ENCODE measurements around the gene RNF149.
"Not testable (repeated sequence)": the region's sequence is repeated elsewhere in the genome, so short reads cannot be mapped to it uniquely, and the experiment has no call there.

Gene RNF149

DNA sequence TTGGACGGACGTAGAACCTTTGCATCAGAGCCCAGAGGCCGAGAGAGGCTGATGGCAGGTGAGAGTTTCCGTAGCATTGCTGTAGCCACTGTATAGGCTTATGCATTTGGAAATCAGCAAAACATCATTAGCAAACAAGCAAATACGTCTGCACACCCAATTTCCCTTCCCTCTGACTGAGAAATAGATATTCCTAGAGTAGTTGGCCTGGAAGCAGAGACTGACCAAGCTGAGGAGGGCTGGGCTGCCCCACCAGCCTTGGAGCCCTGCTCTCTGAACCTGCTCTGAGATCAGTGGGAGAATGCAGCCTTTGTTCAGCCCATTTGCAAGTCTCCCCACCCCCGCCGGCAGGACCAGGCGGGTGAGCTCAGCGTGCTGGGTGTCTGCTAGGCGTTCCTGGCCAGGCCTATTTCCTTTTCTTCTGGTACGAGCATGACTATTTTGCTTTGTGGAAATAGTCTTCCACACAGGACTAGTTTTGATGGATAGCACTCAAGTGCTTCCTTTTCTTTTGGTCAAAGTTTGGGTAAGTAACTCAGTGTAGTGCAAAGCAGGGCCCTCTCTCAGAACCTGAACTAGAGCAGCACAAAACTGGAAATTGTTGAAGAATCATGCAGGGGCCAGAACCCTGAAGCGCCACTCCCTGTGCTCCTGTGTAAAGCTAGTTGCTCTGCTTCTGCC is 21.9 kb upstream of the RNF149 start:
- DNase-seq: no peak

DNA sequence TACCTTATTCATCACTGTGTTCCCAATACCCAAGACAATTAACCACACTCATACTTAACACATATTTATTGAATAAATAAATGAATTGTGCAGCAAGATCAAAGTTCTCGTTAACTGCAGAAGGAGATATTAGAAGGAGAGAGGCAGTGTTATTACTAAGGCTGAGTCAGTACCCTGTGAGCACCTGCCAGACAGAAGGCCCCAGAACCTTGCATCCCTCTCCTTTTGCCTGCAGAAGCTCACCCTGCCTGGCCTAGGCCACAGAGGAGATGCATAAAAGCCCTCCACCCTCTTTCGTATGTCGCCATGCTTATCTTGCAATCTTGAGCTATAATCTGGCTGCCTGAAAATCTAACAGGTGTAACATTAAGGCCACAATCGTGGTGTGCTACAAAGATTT is 20.5 kb upstream of the RNF149 start:
- DNase-seq: no peak

DNA sequence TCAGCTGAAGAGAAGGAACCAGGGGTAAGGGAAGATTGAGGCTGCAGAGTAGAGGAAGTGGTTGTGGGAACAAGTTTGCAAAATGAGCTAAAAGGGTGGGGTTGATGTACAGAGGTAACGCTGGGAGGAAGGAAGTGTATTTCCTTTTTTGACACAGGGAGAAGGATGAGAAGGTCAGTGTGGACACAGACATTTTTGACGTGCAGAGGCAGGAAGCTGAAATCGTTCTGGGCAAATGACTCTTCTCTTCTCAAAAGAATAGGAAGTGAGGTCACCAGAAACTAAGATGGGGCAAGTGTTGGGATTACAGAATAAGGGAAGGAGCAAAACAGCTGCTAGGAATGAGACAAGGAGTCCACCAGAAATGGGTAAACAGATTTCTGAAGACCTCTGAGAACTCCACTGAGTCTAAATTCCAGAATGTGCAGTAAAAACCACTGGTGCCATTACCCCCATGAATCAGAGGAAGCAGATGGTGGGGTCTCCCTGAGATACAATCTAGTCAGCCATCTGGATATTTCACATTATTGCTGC is 20.0 kb upstream of the RNF149 start:
- no peak for DNase-seq

DNA sequence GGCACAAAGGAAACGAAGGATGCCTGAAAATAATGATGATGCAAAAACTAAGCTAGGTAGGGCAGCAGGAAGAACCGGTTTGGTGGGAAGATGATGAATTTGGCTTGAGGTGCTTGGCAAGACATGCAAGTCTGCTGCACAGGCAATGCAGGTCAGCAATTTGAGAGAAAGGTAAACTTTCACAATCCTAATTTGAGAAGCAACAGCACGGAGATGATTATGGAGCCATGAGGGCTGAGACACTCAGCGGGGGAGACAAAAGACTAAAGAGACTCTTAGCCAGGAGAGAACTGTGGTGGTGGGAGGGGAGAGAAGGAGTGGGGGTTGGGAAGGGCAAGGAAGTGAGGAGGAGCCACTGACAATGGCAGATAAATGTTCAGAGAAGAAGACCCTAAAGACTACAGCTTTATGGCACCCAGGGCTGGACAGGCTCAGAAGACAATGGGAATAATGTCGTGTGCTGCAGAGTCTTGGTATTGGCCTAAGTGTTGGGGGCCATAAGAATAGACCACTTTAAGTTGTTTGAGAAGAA is 19.4 kb upstream of the RNF149 start:
- DNase-seq: no peak

DNA sequence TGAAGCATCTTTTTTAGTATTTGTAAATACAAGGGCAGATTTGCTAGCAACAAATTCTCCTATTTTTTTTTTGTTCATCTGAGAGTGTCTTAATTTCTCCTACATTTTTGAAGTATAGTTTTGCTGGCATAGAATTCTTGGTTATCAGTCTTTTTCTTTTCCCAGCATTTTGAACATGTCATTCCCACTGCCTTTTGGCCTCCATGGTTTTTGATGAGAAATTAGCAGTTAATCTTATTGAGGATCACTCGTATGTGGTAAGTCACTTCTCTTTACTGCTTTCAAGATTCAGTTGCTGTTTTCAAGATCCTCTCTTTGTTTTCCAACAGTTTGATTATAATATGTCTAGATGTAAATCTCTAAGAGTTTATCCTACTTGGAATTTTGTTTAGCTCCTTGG is 16.9 kb upstream of the RNF149 start:
- no peak for DNase-seq

DNA sequence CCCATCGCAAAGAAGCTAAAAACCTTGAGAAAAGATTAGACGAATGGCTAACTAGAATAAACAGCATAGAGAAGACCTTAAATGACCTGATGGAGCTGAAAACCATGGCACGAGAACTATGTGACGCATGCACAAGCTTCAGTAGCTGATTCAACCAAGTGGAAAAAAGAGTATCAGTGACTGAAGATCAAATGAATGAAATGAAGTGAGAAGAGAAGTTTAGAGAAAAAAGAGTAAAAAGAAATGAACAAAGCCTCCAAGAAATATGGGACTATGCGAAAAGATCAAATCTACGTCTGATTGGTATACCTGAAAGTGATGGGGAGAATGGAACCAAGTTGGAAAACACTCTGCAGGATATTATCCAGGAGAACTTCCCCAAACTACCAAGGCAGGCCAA is 8.1 kb upstream of the RNF149 start:
- not testable (repeated sequence) for DNase-seq

DNA sequence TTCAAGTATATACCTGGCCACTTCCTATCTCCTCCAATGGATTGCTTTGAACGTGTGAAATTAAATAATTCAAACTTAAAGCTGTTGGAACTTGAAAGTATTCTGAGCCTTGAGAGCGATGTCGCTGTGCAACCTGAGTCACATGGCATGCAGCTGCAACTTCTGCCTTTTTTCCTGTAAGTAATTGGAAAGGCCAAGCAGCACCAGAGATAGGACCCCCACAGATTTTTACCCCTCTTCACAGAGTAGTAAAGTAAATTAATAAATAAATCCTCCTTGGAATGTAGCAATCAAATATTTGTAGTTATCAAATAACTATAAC is 3.2 kb upstream of the RNF149 start:
- DNase-seq: no peak

DNA sequence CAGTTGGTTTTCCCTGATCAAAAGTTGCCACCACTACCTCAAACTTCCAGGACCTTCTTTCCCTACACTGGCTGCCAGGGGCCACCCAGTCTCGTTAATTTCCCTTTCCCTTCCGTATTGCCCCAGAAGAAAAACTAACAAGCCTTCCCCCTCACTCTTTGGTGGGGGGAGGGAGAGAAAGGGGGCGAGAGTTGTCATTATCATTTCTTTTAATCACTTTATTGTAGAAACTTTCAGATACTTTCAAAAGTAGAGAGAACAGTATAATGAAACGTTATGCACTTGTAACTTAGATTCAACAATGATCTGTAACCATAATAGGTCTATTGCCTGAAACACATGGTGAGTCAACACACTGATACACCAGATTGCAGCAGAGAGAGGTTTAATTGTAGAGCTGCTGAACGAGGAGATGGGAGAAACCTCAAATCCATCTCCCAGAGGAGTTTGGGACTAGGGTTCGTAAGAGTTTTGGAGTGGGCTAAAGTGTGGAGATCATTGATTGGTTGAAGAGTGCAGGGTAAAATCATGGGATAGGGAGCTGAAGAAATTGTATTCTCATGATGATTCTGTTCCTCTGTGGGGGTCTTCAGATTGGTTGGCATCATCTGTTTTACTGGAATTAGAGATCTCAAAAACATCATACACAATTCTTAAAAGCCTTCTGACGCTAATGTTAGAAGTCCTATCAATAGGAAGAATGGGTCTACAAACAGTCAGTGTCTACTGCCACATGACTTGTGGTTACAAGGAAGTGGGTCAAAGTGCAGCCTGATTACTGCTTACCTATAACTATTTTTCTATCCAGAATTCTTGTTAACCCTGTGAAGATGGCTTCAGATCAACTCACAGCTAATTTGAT is 2.6 kb upstream of the RNF149 start:
- DNase-seq: no peak

DNA sequence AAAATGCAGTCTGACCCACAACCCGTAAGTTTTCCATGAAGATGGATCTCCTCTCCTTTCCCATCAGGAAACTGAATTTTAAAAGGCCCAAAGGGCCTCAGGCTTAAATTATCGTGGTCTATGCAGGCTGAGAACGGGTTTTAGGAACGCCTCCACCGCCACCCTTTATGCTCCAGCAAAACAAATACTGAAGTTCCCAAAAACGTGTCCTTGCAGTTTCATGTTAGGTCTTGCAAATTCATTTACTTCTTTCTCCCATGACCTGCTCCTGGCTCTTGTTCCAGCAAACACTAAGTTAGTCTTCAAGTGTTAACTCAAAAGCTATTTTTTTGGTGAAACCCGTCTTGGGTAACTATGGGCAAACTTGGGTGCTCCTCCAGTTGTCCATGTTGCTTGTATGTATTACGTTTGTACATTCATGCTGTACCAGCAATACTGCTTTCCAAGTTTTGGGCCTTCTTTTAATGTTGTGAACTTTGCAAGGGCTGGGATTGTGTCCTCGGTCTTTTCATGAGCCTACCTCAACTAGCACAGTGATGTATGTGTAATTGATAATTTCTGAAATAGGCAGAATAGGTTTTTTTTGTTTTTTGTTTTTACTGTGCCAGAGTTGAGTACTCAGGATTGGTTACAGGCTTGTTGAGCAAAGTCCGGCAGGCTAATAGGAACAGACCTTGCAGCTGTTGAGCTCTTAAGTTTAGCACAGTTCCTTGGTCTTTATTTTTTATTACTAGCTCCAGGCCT is 1.8 kb upstream of the RNF149 start:
- no peak for DNase-seq

DNA sequence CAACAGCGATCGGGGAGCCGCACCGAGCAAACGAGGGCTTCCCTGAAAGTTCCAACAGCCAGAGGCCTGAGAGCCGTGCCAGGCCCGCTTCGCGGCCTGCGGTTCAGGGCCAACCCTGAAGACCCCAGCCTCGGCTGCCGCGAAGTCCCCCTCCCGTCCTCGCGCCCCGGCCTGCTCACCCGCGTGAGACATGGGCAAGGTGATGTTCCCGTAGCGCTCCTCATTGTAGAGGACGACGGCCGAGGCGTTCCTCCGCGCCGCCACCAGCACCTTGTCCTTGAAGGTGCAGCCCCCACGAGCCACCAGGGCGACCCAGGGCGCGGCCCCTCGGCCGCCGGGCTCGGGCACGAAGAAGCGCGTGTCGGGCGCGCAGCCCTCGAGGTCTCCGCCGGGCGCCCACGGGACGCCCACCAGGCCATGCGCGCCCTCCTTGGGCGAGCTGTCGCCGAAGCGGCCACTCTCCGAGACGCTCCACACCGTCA is 510 bp downstream of the RNF149 start:
- DNase-seq: no peak

DNA sequence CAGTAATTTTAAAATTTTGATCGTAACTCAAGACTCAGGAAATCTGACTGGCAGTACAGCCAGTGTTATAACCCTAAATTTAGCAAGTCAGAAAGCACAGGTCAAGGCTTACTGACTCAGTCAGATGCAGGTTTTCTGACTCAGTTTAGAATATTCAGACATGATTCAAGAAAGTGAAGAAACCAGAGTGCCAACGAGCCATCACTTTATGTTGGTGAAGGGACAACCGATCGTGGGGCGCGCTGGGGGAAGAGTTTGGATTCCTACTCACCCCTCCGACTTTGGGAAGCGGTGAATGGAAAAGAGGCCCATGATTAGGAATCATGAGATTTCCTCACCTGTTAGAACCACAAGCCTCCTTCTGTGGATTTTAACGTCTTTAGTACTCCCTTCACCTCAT is 998 bp downstream of the RNF149 start:
- no peak for DNase-seq

DNA sequence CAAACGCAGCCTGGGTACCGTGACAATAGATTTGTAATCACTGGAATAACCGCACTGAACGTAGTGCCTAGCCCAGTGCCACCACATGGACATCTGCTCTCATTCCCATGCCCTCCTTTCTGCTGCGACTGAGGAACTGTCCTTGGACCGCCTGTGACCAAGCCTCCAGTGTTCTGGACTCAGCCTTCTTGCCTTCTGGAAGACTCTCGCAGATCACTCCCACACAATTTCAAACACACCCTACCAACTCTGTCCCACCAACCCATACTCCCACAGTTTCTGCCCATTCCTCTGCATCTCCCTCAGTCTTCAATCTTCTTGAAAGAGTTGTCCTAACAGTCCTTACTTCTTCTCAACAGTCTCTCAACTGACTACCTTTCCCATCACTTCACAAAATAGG is 2.1 kb downstream of the RNF149 start:
- DNase-seq: no peak

DNA sequence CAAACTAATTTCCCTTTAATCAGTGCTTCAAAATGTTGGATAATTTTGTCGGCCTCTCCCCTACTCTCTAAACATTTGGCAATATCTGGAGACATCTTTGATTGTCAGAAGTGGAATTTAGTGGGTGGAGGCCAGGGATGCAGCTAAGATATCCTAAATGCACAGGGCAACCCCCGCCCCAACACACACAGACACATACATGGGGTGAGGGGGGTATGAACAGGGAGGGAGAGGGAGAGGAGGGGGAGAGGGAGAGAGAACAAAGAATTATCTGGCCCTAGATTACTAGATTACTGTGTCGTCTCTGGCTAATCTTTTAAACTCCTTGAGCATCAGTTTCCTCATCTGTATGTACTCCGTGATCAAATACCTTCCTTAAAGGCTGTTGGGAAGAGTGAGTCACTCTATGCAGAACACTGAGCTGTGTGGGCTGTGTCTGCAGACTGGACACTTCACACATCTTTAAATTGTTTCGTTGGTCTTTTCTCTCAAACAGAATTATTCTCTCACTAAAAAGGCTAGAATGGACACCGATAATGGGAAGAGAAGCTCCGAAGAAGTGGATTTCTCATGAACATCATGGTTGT is 2.9 kb downstream of the RNF149 start:
- no peak for DNase-seq

DNA sequence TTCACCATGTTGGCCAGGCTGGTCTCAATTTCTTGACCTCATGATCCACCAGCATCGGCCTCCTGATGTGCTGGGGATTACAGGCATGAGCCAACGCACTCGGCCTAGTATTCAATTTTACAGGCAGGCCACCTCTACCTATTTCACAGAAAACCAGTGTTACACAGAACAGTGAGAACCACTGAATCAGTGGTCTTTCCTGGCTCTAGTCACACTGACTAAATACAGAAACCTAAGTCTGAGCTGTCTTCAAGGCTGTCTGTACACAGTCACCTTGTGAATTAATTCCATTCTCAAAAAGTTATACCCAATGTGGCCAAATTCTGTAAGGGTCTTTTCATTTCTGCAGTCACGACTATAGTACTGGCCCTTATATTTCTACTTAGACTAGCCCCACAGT is 3.5 kb downstream of the RNF149 start:
- DNase-seq: no peak

DNA sequence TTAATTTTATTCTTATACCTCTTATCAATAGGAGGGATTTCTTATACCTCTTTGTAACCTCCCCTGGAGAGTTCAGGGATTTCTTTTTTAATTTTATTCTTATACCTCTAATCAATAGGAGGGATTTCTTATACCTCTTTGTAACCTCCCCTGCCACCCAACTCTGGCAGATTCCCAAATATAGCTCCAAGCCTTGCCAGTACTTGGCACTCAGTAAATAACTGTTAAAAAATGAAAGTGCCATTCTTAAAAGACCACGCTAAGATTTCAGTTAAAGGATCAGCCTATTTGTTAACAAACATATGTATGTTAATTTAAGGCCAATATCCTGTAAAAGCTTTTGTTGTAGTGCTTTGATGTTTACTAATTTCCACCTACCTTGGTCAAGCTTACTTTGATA is 4.8 kb downstream of the RNF149 start:
- no peak for DNase-seq

DNA sequence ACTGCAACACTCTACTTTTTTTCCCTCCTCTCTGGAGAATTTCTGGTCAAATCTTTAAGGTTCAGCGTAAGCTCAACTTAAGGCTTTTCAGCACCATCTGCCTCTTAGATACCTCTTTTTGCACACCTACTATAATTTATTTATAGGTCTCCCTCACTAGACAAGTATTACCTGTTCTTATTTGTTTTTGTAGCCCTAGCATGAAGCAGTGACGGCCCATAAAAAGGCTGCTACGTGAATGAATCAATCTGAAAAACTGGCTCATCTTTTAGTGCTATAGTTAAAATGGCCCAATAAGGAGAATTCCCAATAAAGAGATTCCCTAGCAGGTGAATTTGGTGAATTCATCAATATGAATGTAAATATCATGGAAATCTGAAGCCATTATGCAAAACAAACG is 6.5 kb downstream of the RNF149 start:
- DNase-seq: no peak

DNA sequence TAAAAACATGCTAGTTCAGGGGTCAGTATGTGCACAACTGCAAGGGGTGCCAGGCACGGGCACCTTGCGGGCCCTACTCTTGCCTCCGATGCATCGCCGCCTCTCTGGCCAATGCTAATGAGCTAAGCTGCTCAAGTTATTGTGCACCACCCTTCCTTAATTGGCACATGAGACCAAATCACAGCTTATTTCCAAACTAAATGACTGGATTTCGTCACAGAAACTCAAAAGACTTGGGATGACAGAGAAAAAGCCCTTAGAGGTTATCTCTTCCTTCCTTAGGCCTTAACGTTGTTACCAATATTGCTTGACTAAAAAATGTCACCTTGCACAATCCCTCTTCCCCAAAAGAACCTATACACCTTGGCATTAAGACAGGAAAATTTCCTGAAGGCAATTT is 7.7 kb downstream of the RNF149 start:
- no peak for DNase-seq

DNA sequence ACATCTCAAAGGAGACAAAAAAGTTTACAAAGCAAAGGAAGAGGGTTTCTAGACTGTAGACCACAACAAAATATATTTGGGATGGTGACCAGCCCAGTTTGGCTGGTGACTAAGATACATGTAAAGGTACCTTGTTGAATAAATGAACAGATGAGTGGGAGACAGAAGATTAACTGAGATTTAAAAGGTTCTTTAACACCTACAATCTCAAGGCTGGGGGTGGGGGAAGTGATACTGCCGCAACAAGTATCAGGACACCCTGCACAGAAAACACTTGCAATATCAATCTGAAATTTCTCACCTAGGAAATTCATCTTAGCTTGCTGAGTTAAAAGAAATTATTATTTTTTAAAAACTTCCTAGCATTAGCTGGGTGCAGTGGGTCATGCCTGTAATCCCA is 8.3 kb downstream of the RNF149 start:
- no peak for DNase-seq

DNA sequence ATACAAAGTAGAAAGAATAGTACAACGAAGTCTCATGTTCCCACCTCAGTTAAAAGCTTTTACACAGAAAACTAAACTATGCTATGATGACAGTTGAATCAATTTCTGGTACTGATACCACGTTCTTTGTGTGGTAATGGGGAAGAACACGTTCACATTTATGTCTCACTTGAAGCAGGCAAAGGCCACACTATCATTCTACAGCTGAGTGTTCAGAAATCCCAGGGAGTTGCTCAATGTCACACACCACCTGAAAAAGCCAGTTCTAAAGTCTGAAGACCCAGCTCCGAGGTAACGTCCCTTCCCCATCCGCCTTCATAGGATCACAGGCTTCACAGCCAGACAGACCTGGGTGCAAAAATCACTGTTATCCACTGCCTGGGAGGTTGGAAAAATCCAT is 8.9 kb downstream of the RNF149 start:
- DNase-seq: no peak

DNA sequence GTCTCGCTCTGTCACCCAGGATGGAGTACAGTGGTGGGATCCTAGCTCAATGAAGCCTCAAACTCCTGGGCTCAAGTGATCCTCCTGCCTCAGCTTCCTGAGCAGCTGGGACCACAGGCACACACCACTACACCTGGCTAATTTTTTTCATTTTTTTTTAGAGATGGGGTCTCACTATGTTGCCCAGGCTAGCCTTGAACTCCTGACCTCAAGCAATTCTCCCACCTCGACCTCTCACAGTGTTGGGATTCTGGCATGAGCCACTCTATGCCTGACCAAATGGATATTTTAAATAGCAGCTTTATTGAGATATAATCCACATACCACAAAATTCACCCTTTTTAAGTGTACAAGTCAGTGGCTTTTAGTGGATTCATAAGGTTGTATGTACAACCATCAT is 11.1 kb downstream of the RNF149 start:
- no peak for DNase-seq

DNA sequence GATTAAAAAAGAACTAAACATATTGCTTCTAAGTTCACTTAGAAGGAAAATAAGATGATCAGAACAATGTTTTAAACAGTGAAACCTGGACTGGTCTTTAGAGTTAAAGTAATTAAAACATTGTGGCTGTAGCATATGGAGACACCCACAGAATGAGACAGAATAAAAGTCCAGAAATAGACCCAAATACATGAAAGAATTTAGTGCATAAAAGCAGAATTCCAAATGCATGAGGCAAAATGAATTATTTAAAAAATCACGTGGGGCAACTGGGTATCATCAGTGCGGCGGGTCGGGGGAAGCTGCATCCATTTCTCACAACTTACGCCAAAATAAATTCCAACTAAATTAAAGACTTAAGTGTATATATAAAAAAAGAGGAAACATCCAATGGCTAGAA is 12.1 kb downstream of the RNF149 start:
- no peak for DNase-seq

DNA sequence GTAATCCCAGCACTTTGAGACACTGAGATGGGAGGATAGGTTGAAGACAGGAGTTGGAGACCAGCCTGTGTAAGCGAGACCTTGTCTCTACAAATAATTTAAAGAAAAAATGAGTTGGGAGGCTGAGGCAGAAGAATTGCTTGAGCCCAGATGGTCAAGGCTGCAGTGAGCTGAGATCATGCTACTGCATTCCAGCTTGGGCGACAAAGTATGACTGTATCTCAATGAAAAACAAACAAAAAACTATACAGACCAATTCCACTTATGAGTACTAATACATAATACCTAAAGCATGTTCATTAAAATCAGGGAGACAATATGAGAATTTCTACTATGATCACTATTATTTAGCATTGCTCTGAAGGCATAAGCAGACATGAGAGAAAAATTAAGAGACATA is 12.6 kb downstream of the RNF149 start:
- no peak for DNase-seq

DNA sequence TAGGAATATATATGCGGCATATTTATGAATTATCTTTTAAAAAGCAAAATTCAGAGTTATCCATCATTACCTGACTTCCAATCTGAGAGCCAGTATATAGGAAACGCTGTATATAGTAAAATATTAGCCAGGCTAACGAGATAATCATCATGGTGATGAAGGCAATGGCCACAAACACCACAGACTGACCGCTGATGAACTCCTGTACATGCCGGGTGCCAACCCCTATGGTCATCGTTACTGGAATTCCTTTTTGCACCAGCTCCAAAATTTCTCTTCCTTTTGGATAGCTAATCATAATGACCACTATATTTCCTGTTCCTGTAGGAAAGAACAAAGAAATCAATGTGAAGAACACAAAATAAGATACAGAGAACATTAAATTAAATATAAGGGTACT is 13.6 kb downstream of the RNF149 start:
- DNase-seq: no peak
